K562 (cell line): ENCODE measurements around the gene MAML1. TPM values are rescaled to one million over a fixed set of nuclear protein-coding genes. Genes with fewer than 3 reads are reported as not detected.

Experiments used
- CTBP1 ChIP-seq: fragments of 450-650 bp; IDR thresholded peaks from 2 replicates; pipeline ENCODE4 v1.6.1; 2016; ENCODE audit warnings: borderline replicate concordance
- FOSL1 ChIP-seq: fragments of 200-800 bp; sonication (Bioruptor generic); conservative IDR thresholded peaks from 2 replicates; pipeline ENCODE4 v1.6.1; 2016; ENCODE audit warnings: missing genetic modification characterization, missing compliant biosample characterization
- HDAC2 ChIP-seq: fragments of 450-650 bp; IDR thresholded peaks from 2 replicates; pipeline ENCODE4 v1.6.1; 2016; ENCODE audit warnings: mild to moderate bottlenecking
- HDGF ChIP-seq: fragments of 450-650 bp; IDR thresholded peaks from 2 replicates; pipeline ENCODE4 v1.6.1; 2016
- HIVEP1 ChIP-seq: fragments of 250-450 bp; sonication (Bioruptor Pico); IDR thresholded peaks from 2 replicates; pipeline ENCODE4 v1.4.0; 2020; ENCODE audit warnings: mild to moderate bottlenecking
- JUNB ChIP-seq: fragments of 450-650 bp; formaldehyde crosslinking; conservative IDR thresholded peaks from 2 replicates; pipeline ENCODE4 v1.4.0; 2020; ENCODE audit warnings: mild to moderate bottlenecking
- POLR2AphosphoS5 ChIP-seq: IDR thresholded peaks from 2 replicates; pipeline ENCODE4 v1.6.1; 2011; ENCODE audit warnings: mild to moderate bottlenecking, low read depth, low read length, moderate library complexity; ENCODE audit not compliant: control insufficient read depth, insufficient read depth
- SIN3A ChIP-seq, 2 experiments: fragments of 150-350 bp in 1 of 2; IDR thresholded peaks; 2 replicates each; pipeline ENCODE4 v1.6.1; 2011 to 2016; ENCODE audit warnings: borderline replicate concordance in 2 of 2, low read depth in 2 of 2, low read length in 2 of 2, mild to moderate bottlenecking in 2 of 2, moderate library complexity in 2 of 2; ENCODE audit not compliant: control insufficient read depth in 1 of 2
- SNRNP70 ChIP-seq: fragments of 200-400 bp; formaldehyde crosslinking; optimal IDR thresholded peaks from 2 replicates; pipeline ENCODE3; 2017; ENCODE audit warnings: low read depth, low read length
- STAT5A ChIP-seq: IDR thresholded peaks from 2 replicates; pipeline ENCODE4 v1.6.1; 2012; ENCODE audit warnings: low read length, inconsistent platforms, borderline replicate concordance
- ZFPM2 ChIP-seq: fragments of 250-450 bp; sonication (Bioruptor Pico); IDR thresholded peaks from 2 replicates; pipeline ENCODE4 v1.5.1; 2022; ENCODE audit warnings: mild to moderate bottlenecking
- ZNF507 ChIP-seq: conservative IDR thresholded peaks from 2 replicates; pipeline ENCODE4 v1.6.1; 2017; ENCODE audit warnings: missing genetic modification characterization, missing compliant biosample characterization
- ZSCAN32 ChIP-seq: fragments of 450-650 bp; formaldehyde crosslinking; IDR thresholded peaks from 2 replicates; pipeline ENCODE4 v1.4.0; 2020; ENCODE audit warnings: mild to moderate bottlenecking, moderate library complexity
- polyA plus RNA-seq, 8 experiments: library from polyadenylated mRNA; depleted of rRNA in 4 of 8; stranded (reverse) in 5 of 8; unstranded in 3 of 8; fragments of >200 nt; fragmentation: Nextera tagmentation in 2 of 8; fragmentation: Illumina TruSeq in 1 of 8; extraction: Ambion mirVana in 2 of 8; extraction: Trizol in 1 of 8; gene quantifications; 2 replicates each; pipeline versions ENCODE4 v1.2.1 to v1.2.3, GENCODE V29; 2011 to 2014; ENCODE audit warnings: inconsistent platforms in 1 of 8, missing spikeins in 1 of 8
- total RNA-seq, 7 experiments: library from RNA; depleted of rRNA in 6 of 7; stranded (reverse); fragments of >200 nt in 6 of 7; fragmentation: Illumina TruSeq in 2 of 7; extraction: Trizol in 2 of 7; gene quantifications; 2 replicates each; pipeline versions ENCODE4 v1.2.1 to v1.2.3, GENCODE V29; 2011 to 2021; ENCODE audit warnings: low replicate concordance in 1 of 7
- TF ChIP-seq, protein P1 (sequence below): fragments of 200-800 bp; sonication (Bioruptor generic); IDR thresholded peaks from 2 replicates; pipeline ENCODE4 v1.6.1; 2017; ENCODE audit warnings: missing genetic modification characterization, missing compliant biosample characterization
- TF ChIP-seq, protein P2 (sequence below): fragments of 450-650 bp; IDR thresholded peaks from 2 replicates; pipeline ENCODE4 v1.6.1; 2016
- TF ChIP-seq, protein P3 (sequence below): sonication (generic); formaldehyde crosslinking; IDR thresholded peaks from 2 replicates; pipeline ENCODE4 v1.9.0; 2022; ENCODE audit warnings: mild to moderate bottlenecking, missing genetic modification reagents
- TF ChIP-seq, protein P4 (sequence below): fragments of 450-650 bp; formaldehyde crosslinking; IDR thresholded peaks from 2 replicates; pipeline ENCODE4 v1.4.0; 2020; ENCODE audit warnings: mild to moderate bottlenecking, mixed read lengths
- TF ChIP-seq, protein P5 (sequence below), 2 experiments: IDR thresholded peaks in 1 of 2; conservative IDR thresholded peaks in 1 of 2; 2 replicates each; pipeline ENCODE4 v1.6.1; 2016; ENCODE audit warnings: low read depth in 2 of 2, mild to moderate bottlenecking in 1 of 2, missing compliant biosample characterization in 1 of 2, missing genetic modification characterization in 1 of 2, moderate library complexity in 1 of 2

Gene MAML1
- total and polyA plus RNA-seq, 9 of the 15 experiments (the other 6 are each of a cell fraction or from before 2014, with no cell fraction given) = 0.32 to 18.4 (median 7.0) TPM

DNA sequence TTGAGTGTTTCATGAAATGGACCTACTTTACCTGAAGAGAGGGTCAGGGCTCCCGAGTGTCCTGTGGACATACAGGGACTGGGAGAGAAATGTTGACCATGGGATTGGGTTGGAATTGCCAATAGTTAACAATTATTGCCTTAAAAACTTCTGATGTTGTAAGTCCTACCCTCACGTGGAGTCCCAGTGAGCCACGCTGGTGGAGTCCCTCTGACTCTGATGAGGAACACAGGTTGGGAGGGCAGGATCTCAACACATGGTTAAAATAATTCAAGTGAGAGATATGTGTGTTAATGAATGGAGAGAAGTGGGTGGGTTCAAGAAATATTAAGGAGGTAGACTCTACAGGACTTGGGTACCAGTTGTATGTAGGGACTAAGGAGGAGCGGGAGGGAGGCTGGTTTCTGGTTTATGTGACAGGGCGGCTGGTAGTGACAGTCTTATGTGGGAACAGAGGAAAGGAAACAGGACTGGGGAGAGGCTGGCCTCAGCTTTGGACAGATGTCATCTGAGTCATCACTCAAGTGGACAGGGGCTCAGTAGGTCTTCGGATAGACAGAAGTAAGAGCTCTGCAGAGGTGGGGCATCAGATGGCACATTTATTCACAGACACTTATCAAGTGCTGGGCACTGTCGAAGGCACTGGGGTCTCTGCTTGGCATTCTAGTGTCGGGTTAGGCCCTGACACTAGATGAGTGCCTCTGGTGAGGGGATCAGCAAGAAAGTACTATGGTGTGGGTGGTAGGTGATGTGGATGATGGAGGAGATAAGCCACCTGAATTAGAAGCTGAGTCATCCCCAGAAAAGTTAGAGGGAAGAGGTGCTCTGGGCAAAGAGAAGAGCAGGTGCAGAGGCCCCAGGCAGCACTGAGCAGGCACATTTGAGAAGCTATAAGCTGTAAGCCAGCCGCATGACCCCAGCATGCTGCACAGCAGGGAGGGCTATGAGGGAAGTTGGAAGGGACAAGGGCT, 27.2 kb downstream of the MAML1 start (continued):
- TF ChIP-seq ZFPM2 (CRISPR knock-in tag) (no peak), FOSL1 (tag) (peak; percentile 66), HDGF (no peak), HDAC2 (no peak), SIN3A (IDR thresholded peaks at IDR 0.05; ENCODE audit: borderline replicate concordance in 2 of 2, control insufficient read depth in 1 of 2, low read depth in 2 of 2, low read length in 2 of 2) (no peak), CTBP1 (peak; percentile 66), POLR2AphosphoS5 (no peak), ZSCAN32 (CRISPR knock-in tag) (no peak), STAT5A (no peak), HIVEP1 (CRISPR knock-in tag) (no peak), ZNF507 (tag) (no peak), SNRNP70 (no peak), JUNB (no peak)
- TF ChIP-seq, protein P1, sequence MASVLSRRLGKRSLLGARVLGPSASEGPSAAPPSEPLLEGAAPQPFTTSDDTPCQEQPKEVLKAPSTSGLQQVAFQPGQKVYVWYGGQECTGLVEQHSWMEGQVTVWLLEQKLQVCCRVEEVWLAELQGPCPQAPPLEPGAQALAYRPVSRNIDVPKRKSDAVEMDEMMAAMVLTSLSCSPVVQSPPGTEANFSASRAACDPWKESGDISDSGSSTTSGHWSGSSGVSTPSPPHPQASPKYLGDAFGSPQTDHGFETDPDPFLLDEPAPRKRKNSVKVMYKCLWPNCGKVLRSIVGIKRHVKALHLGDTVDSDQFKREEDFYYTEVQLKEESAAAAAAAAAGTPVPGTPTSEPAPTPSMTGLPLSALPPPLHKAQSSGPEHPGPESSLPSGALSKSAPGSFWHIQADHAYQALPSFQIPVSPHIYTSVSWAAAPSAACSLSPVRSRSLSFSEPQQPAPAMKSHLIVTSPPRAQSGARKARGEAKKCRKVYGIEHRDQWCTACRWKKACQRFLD (CRISPR knock-in tag) = no peak
- TF ChIP-seq, protein P2, sequence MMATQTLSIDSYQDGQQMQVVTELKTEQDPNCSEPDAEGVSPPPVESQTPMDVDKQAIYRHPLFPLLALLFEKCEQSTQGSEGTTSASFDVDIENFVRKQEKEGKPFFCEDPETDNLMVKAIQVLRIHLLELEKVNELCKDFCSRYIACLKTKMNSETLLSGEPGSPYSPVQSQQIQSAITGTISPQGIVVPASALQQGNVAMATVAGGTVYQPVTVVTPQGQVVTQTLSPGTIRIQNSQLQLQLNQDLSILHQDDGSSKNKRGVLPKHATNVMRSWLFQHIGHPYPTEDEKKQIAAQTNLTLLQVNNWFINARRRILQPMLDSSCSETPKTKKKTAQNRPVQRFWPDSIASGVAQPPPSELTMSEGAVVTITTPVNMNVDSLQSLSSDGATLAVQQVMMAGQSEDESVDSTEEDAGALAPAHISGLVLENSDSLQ = peak; percentile 64
- TF ChIP-seq, protein P3, sequence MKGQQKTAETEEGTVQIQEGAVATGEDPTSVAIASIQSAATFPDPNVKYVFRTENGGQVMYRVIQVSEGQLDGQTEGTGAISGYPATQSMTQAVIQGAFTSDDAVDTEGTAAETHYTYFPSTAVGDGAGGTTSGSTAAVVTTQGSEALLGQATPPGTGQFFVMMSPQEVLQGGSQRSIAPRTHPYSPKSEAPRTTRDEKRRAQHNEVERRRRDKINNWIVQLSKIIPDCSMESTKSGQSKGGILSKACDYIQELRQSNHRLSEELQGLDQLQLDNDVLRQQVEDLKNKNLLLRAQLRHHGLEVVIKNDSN (CRISPR knock-in tag) = no peak
- TF ChIP-seq, protein P4, sequence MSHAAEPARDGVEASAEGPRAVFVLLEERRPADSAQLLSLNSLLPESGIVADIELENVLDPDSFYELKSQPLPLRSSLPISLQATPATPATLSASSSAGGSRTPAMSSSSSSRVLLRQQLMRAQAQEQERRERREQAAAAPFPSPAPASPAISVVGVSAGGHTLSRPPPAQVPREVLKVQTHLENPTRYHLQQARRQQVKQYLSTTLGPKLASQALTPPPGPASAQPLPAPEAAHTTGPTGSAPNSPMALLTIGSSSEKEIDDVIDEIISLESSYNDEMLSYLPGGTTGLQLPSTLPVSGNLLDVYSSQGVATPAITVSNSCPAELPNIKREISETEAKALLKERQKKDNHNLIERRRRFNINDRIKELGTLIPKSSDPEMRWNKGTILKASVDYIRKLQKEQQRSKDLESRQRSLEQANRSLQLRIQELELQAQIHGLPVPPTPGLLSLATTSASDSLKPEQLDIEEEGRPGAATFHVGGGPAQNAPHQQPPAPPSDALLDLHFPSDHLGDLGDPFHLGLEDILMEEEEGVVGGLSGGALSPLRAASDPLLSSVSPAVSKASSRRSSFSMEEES (CRISPR knock-in tag) = no peak
- TF ChIP-seq, protein P5, sequence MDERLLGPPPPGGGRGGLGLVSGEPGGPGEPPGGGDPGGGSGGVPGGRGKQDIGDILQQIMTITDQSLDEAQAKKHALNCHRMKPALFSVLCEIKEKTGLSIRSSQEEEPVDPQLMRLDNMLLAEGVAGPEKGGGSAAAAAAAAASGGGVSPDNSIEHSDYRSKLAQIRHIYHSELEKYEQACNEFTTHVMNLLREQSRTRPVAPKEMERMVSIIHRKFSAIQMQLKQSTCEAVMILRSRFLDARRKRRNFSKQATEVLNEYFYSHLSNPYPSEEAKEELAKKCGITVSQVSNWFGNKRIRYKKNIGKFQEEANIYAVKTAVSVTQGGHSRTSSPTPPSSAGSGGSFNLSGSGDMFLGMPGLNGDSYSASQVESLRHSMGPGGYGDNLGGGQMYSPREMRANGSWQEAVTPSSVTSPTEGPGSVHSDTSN (CRISPR knock-in tag; IDR thresholded peaks at IDR 0.05; ENCODE audit: low read depth) = 0 out of 2 replicates have a peak, but pooled peaks have one; percentile 16
- TF ChIP-seq, protein P5 (tag; conservative IDR thresholded peaks at IDR 0.05; ENCODE audit: low read depth) = 0 out of 2 replicates have a peak, but pooled peaks have one; percentile 48
